Measurements from ENCODE around the gene ATP11C.

DNA sequence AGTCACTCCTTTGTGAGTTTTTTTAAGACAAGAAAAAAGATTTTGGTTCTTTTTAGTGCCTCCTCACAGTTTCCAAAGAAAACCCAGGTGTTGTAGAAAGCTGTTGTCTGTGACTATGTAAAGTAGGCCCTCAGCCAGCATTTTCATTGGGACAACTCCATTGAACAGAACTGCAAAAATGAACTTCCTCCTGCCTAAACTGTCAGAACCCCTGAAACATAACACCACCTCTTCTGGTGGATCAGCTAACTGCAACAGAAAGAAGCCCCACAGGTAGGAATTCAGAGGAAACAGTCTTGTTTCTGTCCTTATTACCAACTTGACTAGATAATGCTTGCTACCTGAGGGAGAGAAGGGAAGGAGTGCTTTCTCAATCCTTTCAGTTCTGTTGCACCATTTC, 3.4 kb upstream of the ATP11C start:
- TF ChIP-seq POLR2AphosphoS5 (IDR thresholded peaks at IDR 0.05; ENCODE audit: borderline replicate concordance, low read depth, low read length) (no peak), EZH2 (IDR thresholded peaks at IDR 0.05) (no peak), FOXP2 (optimal IDR thresholded peaks at IDR 0.05; ENCODE audit: control extremely low read depth, extremely low read length, insufficient read depth) (no peak)

Data from SK-N-MC (cell line).